HG02678 (cell line): ENCODE results near the gene ASMTL.
A peak's percentile ranks its signal among the peaks of the same experiment; 100 is the strongest.
"Not testable (repeated sequence)": the region's sequence is repeated elsewhere in the genome, so short reads cannot be mapped to it uniquely, and the experiment has no call there.

Experiments
- ATAC-seq: cut with Tn5 transposase; IDR thresholded peaks from one replicate; pipeline ENCODE4 v1.9.1; 2021; ENCODE audit warnings: mild to moderate bottlenecking, moderate library complexity; ENCODE audit not compliant: unreplicated experiment

Gene ASMTL

DNA sequence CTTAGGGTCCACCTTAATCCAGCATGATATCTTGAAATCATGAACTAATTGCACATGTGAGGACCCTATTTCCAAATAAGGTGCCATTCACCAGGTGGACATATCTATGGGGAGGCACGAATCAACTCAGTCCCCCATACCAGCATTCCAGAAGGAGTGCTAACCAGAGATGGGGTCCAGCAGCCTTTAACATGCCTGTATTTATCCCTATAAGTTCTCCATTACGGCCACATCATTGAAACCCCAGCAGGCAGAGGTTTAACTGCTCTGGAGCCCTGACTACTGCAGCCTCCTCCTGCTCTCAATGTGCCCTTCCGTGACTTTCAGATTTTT is 3.2 kb upstream of the ASMTL start:
- ATAC-seq: no peak

DNA sequence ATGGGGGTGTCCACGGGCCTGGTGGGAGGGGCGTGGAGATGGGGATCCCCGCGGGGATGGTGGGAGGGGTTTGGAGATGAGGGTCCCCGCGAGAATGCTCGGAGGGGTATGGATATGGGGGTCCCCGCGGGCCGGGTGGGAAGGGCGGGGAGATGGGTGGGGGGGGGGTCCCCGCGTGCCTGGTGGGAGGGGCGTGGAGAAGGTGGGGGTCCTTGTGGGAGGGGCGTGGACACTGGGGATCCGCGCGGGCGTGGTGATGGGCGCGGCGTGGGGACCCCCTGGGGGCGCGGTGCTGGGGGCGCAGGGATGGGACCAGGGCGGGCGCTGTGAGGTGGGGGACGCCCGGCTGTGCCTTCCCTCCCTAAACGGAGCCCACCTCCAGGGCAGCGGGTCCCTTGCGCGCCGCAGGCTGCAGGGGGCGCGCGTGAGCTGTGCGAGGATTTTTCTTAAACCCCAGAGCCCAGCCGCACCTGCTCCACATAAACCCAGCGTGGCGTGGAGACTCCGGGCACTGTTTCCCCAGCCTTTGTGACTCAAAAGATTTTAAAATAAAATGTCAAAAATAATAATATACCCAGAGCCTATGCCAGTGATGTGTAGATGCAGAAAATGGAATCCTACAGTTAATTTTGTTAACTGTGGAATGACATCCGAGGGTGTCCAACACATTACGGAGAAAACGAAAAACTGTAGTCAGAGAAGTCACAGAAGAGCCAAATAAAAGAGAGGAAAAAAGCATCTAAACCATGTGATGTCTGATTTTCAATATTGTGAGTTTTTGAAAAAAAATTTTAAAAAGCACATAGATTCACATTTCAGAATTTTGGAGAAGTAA is 1.5 kb upstream of the ASMTL start:
- ATAC-seq: peak; percentile 38

DNA sequence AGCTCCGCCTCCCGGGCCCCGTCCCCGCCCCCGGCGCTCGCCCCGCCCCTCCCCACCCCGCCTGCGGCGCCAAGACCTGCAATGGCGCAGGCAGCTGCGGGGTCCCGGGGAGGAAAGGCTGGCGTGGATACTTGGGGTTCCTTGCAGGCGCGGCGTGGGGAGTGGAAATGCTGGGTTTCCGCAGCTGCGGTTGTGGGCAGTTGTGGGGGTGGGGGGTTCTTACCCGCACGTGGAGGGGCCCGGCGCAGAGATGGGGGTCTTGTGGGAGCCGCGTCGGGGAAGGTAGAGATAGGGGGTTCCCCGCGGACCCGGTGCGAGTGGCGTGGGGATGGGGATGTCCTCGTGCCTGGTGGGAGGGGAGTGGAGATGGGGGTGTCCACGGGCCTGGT is 680 bp upstream of the ASMTL start:
- ATAC-seq: peak; percentile 7

DNA sequence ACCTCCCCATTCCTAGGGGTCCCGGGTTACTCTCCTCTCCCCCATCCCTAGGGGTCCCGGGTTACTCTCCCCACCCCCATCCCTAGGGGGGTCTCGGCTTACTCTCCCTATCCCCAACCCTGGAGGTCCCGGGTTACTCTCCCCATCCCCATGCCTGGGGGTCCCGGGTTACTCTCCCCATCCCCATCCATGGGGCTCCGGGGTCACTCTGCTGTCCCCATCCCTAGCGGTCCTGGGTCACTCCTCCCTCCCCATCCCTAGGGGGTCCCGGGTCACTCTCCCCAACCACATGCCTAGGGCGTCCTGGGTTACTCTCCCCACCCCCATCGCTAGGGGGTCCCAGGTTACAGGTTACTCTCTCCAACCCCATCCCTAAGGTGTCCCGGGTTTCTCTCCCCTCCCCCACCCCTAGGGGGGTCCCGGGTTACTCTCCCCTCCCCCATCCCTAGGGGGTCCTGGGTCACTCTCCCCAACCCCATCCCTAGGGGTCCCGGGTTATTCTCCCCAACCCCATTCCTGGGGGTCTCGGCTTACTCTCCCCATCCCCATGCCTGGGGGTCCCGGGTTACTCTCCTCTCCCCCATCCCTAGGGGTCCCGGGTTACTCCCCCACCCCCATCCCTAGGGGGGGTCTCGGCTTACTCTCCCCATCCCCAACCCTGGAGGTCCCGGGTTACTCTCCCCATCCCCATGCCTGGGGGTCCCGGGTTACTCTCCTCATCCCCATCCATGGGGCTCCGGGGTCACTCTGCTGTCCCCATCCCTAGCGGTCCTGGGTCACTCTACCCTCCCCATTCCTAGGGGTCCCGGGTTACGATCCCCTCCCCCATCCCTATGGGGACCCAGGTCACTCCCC is 821 bp downstream of the ASMTL start:
- ATAC-seq: no peak

DNA sequence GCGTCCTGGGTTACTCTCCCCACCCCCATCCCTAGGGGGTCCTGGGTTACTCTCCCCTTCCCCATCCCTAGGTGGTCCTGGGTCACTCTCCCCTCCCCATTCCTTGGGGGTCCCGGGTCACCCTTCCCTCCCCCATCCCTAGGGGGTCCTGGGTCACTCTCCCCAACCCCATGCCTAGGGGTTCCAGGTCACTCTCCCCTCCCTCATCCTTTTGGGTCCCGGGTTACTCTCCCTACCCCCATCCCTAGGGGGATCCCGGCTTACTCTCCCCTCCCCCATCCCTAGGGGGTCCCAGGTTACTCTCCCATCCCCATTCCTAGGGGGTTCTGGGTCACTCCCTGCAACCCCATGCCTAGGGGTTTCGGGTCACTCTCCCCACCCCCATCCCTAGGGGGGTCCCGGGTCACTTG is 1.5 kb downstream of the ASMTL start:
- ATAC-seq: no peak

DNA sequence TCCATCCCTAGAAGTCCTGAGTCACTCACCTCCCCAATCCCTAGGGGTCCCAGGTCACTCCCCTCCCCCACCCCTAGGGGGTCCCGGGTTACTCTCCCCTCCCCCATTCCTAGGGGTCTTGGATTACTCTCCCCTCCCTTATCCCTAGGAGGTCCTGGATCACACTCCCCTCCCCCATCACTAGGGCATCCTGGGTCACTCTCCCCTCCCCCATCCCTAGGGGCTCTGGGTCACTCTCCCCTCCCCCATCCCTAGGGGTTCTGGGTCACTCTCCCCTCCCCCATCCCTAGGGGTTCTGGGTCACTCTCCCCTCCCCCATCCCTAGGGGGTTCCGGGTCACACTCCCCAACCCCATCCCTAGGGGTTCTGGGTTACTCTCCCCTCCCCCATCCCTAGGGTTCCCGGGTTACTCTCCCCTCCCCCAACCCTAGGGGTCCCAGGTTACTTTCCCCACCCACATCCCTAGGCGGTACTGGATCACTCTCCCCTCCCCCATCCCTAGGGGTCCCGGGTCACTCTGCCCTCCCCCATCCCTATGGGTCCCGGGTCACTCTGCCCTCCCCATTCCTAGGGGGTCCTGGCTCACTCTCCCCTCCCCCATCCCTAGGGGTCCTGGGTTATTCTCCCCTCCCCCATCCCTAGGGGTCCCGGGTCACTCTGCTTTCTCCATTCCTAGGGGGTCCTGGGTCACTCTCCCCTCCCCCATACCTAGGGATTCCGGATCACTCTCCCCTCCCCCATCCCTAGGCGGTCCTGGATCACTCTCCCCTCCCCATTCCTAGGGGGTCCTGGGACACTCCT is 2.1 kb downstream of the ASMTL start:
- ATAC-seq: no peak

DNA sequence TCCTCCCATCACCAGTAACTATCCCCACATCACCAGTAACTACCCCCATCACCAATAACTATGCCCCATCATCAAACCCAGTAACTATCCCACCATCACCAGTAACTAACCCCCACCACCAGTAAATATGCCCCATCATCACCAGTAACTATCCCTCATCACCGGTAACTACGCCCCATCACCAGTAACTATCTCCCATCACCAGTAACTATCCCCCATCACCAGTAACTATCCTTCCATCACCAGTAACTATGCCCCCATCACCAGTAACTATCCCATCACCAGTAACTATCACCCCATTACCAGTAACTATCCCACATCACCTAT is 2.9 kb downstream of the ASMTL start:
- ATAC-seq: no peak

DNA sequence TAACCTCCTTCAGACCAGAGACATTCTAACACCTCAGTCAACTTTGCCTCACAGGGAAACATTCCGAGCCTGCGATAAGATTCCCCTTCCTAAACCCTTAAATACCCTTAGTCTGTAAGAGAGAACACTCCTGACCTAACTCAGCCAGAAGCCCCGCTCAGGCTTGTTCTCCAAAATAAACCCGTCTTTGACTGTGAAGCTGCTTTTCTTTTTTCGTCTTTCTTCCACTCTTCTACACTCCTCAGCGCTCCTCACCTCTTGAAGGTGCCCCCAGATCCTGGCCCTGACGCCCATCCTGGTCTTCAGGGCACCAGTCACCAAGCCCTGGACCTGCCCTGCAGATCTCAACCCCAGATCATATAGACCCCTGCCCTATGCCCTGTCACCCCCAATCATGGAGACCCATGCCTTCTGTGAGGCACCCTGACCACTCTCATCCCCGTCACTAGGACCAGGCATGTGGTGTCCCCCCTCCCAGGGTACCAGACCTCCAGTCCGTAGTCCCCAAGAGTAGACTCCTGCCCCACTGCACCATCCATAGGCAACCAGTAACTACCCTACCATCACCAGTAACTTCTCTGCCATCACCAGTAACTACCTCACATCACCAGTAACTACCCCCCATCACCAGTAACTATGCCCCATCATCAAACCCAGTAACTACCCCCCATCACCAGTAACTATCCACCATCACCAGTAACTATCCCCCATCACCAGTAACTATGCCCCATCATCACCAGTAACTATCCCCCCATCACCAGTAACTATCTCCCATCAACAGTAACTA is 3.5 kb downstream of the ASMTL start:
- no peak for ATAC-seq

DNA sequence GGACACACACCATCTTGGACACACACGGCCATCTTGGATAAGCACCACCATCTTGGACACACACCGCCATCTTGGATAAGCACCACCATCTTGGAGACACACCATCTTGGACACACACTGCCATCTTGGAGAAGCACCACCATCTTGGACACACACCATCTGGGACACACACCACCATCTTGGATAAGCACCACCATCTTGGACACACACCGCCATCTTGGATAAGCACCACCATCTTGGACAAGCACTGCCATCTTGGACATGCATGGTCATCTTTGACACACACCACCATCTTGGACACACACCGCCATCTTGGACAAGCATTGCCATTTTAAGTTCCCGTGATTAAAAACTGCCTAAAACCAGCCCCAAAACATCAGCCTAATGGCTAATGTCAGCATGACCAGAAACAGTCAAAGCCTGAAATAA is 4.1 kb downstream of the ASMTL start:
- ATAC-seq: not testable (repeated sequence)

DNA sequence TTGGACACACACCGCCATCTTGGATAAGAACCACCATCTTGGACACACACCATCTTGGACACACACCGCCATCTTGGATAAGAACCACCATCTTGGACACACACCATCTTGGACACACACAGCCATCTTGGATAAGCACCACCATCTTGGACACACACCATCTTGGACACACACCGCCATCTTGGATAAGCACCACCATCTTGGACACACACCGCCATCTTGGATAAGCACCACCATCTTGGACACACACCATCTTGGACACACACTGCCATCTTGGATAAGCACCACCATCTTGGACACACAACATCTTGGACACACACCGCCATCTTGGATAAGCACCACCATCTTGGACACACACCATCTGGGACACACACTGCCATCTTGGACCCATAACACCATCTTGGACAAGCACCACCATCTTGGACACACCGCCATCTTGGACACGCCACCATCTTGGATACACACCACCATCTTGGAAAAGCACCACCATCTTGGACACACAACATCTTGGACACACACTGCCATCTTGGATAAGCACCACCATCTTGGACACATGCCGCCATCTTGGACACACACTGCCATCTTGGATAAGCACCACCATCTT is 4.6 kb downstream of the ASMTL start:
- ATAC-seq: not testable (repeated sequence)

DNA sequence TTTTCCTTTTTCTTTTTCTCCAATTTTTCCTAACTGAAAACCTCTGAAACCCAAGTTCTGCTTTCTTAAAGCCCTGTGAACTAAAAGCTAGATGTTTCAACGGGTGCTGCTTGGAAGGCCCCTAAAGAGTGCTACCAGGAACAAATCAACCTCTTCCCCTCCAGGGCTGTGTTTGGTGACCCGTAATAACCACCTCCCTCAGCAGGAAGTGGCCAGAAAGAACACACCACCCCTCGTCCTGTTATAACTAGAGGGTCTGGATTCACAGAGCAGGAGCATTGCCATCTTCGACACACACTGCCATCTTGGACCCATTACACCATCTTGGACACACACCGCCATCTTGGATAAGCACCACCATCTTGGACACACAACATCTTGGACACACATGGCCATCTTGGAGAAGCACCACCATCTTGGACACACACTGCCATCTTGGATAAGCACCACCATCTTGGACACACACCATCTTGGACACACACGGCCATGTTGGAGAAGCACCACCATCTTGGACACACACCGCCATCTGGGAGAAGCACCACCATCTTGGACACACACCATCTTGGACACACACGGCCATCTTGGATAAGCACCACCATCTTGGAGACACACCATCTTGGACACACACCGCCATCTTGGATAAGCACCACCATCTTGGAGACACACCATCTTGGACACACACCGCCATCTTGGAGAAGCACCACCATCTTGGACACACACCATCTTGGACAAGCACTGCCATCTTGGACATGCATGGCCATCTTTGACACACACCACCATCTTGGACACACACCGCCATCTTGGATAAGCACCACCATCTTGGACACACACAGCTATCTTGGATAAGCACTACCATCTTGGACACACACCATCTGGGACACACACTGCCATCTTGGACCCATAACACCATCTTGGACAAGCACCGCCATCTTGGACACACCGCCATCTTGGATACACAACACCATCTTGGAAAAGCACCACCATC is 5.4 kb downstream of the ASMTL start:
- not testable (repeated sequence) for ATAC-seq

DNA sequence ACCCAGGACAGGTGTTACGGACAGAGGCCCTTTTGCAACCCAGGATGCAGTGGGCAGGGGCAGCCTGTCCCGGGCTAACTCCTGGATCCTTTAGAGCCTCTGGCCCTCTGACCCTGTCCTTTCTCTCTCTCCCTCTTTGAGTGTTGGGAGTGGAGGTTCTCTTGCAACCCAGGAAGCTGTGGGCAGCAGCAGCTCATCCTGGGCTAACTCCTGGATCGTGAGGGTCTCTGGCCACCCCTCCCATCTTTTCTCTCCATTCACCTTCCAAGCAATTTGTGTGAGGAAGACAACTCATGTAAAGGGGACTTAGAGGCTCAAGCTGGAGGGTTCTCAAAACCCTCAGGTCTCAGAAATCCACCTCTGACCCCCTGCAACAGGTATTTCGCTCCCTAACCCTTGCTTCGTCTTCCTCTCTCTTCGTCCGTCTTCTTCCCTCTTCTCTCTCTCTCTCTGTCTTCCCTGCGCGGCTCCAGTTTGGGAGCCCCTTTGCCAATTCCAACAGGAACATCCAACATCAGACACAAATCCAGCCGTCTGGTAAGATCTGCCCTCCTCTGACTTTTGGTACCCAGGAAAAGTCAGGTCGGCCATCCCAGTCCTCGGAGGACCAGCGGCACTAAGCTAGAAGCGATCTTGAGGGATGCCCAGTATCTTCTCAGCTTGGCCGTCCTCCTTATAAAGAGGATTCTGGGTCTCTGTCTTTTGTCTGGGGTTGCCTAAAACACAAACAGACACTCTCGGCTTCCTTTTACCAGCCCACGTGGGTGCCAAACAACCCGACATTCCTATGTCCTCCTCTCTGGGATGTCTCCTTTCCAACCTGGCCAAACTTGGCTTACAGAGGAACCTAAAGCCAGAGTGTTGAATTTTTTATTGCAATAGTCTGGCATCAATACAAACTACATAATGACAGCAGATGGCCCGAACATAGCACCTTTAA is 7.9 kb downstream of the ASMTL start:
- no peak for ATAC-seq

DNA sequence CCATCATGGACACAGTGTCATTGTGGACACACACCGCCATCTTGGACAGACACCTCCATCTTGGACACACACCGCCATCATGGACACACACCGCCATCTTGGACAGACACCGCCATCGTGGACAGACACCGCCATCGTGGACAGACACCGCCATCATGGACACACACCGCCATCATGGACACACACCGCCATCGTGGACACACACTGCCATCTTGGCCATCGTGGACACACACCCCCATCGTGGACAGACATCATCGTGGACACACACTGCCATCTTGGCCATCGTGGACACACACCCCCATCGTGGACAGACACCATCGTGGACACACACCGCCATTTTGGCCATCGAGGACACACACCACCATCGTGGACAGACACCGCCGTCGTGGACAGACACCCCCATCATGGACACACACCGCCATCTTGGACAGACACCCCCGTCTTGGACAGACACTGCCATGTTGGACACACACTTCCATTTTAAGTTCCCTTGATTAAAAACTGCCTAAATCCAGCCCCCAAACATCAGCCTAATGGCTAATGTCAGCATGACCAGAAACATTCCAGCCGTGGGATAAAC is 9.1 kb downstream of the ASMTL start:
- ATAC-seq: no peak

DNA sequence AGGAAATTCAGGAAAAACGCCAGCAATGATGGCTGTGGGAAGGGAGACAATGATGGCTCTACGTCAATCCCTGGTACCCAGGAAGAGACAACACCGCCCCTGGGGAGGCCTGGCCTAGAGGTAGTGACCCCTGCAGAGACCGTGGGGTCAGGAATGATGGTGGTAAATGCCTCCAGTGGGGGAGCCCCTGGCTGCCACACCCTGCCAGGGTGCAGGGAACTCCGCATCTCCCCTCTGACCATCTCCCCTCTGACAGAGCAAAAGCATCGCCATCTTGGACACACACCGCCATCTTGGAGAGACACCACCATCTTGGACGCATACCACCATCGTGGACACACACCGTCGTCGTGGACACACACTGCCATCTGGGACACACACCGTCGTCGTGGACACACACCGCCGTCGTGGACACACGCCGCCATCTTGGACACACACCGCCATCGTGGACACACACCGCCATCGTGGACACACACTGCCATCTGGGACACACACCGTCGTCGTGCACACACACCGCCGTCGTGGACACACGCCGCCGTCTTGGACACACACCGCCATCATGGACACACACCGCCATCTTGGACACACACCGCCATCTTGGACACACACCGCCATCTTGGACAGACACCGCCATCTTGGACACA is 9.9 kb downstream of the ASMTL start:
- ATAC-seq: no peak

DNA sequence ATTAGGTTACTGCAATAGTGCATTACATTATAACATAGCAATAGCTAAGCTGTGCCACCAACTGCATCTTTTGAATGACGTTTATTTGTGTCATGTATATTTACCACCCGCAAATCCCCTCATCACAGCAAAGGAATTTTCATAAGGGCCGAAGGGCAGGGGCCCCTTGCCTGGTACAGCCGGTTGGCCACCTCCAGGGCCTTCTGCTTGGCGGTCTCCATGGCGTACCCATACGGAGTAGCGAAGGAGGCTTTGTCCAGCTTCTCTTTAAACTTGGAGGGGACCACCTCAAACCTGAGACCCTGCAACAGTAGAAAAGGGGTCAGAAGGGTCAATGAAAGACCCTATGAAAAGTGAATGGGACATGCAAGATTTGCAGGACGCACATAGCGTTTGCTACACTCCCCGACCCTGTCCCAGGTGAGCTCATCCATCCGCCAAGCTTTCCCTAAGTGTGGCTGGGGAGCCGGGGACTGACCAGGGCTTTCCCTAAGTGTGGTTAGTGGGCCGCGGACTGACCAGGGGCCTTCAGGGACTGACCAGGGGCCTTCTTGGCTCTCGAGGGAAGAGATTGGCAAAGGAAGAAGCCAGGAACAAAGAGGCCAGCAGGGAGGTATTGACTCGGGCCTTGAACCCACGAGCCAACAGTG is 10.6 kb downstream of the ASMTL start:
- no peak for ATAC-seq

DNA sequence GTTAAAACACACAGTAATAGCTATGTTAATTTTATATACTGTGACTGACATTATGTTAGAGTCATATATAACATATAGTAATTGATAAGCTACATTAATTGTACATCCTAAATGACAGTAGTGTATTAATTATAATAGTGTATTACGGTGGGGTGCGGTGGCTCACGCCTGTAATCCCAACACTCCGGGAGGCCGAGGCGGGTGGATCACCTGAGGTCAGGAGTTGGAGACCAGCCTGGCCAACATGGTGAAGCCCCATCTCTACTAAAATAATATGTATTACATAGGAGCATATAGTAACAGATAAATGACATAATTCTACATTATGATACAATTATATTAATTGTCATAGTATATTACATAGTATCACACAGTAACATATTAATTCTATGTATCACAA is 12.2 kb downstream of the ASMTL start:
- no peak for ATAC-seq
